NCI-H226 (cell line): ENCODE data around the gene HECTD4.

Source experiments
- DNase-seq: peaks from one replicate; pipeline ENCODE4 v3.0.0-alpha.2; 2015

The HECTD4 gene

GRCh38 chr12:112149596-112149995 is 232.6 kb downstream of the HECTD4 start:
- DNase-seq, result no peak

- peak; percentile 79 for DNase-seq
Observed at GRCh38 chr12:112148031-112148513, 234.2 kb downstream of the HECTD4 start.

GRCh38 chr12:112146123-112146522 is 236.1 kb downstream of the HECTD4 start:
- no peak for DNase-seq

- no peak for DNase-seq
Observed at GRCh38 chr12:112140728-112141127, 241.5 kb downstream of the HECTD4 start.

- DNase-seq, result no peak
Observed at GRCh38 chr12:112134731-112135130, 247.5 kb downstream of the HECTD4 start.

- no peak for DNase-seq
Observed at GRCh38 chr12:112133418-112133817, 248.8 kb downstream of the HECTD4 start.

- DNase-seq, result no peak
Observed at GRCh38 chr12:112131686-112132085, 250.5 kb downstream of the HECTD4 start.

- no peak for DNase-seq
Observed at GRCh38 chr12:112130441-112130998, 251.7 kb downstream of the HECTD4 start.

GRCh38 chr12:112126911-112127310 is 255.3 kb downstream of the HECTD4 start:
- DNase-seq, result peak; percentile 40

- no peak for DNase-seq
Observed at GRCh38 chr12:112126000-112126438, 256.2 kb downstream of the HECTD4 start.

- peak; percentile 96 for DNase-seq
Observed at GRCh38 chr12:112125250-112125999, 256.8 kb downstream of the HECTD4 start, which contains the start of gene TRAFD1. TSS of gene TRAFD1 (plus strand) at chr12:112125560. CDS start at chr12:112130523, 4,963 bp downstream.

- DNase-seq, result peak; percentile 14
Observed at GRCh38 chr12:112124918-112125249, 257.3 kb downstream of the HECTD4 start.

- DNase-seq, result peak; percentile 85
Observed at GRCh38 chr12:112122823-112123690, 259.2 kb downstream of the HECTD4 start.

- DNase-seq, result peak; percentile 98
Observed at GRCh38 chr12:112121780-112122565, 260.3 kb downstream of the HECTD4 start.

GRCh38 chr12:112117685-112118084 is 264.5 kb downstream of the HECTD4 start:
- DNase-seq, result no peak

- peak; percentile 97 for DNase-seq
Observed at GRCh38 chr12:112116232-112117060, 265.8 kb downstream of the HECTD4 start.

GRCh38 chr12:112115259-112116045 is 266.8 kb downstream of the HECTD4 start:
- DNase-seq, result no peak

- DNase-seq, result peak; percentile 94
Observed at GRCh38 chr12:112112409-112113133, 269.7 kb downstream of the HECTD4 start.

- DNase-seq, result peak; percentile 17
Observed at GRCh38 chr12:112111931-112112330, 270.3 kb downstream of the HECTD4 start.
